Keratinocyte (primary cell): ENCODE measurements around the gene CRTAP. TPM values are rescaled to one million over a fixed set of nuclear protein-coding genes. Genes with fewer than 3 reads are reported as not detected.

Source experiments
- DNase-seq: peaks from one replicate; pipeline ENCODE4 v3.0.0-alpha.2; 2011; ENCODE audit warnings: low read depth, missing footprints, low spot score
- FAIRE-seq: peaks from 2 replicates; lab custom pipeline; 2011; peaks lifted over from hg19 to GRCh38; lab: Jason Lieb, UNC
- H2AFZ ChIP-seq: 2 replicates; pipeline ENCODE4 v1.6.0; 2012; ENCODE audit warnings: low read length, control low read depth, inconsistent platforms; ENCODE audit not compliant: control insufficient read depth
- H3K27ac ChIP-seq: 2 replicates; pipeline ENCODE4 v1.5.1; 2011; ENCODE audit warnings: low read length; ENCODE audit not compliant: control insufficient read depth, insufficient read depth
- H3K27me3 ChIP-seq: 3 replicates; pipeline ENCODE4 v1.6.0; 2011; ENCODE audit warnings: low read length; ENCODE audit not compliant: control insufficient read depth, insufficient read depth; ENCODE audit errors: extremely low read depth
- H3K36me3 ChIP-seq, 2 experiments: 2 replicates in 1 of 2; 3 replicates in 1 of 2; pipeline ENCODE4 v1.5.1; 2011; ENCODE audit warnings: low read length in 2 of 2, mild to moderate bottlenecking in 1 of 2; ENCODE audit not compliant: control insufficient read depth in 2 of 2, insufficient read depth in 2 of 2; ENCODE audit errors: extremely low read depth in 1 of 2
- H3K4me1 ChIP-seq: 3 replicates; pipeline ENCODE4 v1.5.1; 2011; ENCODE audit warnings: low read length; ENCODE audit not compliant: control insufficient read depth, insufficient read depth; ENCODE audit errors: extremely low read depth
- H3K4me2 ChIP-seq: 3 replicates; pipeline ENCODE4 v1.6.0; 2011; ENCODE audit warnings: low read depth, low read length; ENCODE audit not compliant: control insufficient read depth, insufficient read depth; ENCODE audit errors: extremely low read depth
- H3K4me3 ChIP-seq, 3 experiments: fragments of 200-600 bp in 1 of 3; sonication (generic) in 1 of 3; 2 replicates in 2 of 3; 3 replicates in 1 of 3; pipeline ENCODE4 v1.5.1; 2011 to 2016; ENCODE audit warnings: low read length in 3 of 3, mild to moderate bottlenecking in 3 of 3, control low read depth in 2 of 3, inconsistent platforms in 1 of 3, low read depth in 1 of 3, mixed read lengths in 1 of 3, mixed run types in 1 of 3, moderate library complexity in 1 of 3; ENCODE audit not compliant: control insufficient read depth in 2 of 3, insufficient read depth in 2 of 3; ENCODE audit errors: extremely low read depth in 1 of 3
- H3K79me2 ChIP-seq: 2 replicates; pipeline ENCODE4 v1.6.0; 2012; ENCODE audit warnings: low read length; ENCODE audit not compliant: control insufficient read depth, insufficient read depth
- H3K9ac ChIP-seq: 3 replicates; pipeline ENCODE4 v1.6.0; 2011; ENCODE audit warnings: low read length; ENCODE audit not compliant: control insufficient read depth, insufficient read depth; ENCODE audit errors: extremely low read depth
- H3K9me1 ChIP-seq: 3 replicates; pipeline ENCODE4 v1.6.0; 2011; ENCODE audit warnings: low read length; ENCODE audit not compliant: control insufficient read depth, insufficient read depth; ENCODE audit errors: extremely low read depth
- H3K9me3 ChIP-seq: 2 replicates; pipeline ENCODE4 v1.5.1; 2012; ENCODE audit warnings: low read depth, low read length; ENCODE audit not compliant: control insufficient read depth
- H4K20me1 ChIP-seq: 3 replicates; pipeline ENCODE4 v1.6.0; 2011; ENCODE audit warnings: low read length; ENCODE audit not compliant: control insufficient read depth, insufficient read depth; ENCODE audit errors: extremely low read depth
- CTCF ChIP-seq, 3 experiments: IDR thresholded peaks in 1 of 3; conservative IDR thresholded peaks in 1 of 3; optimal IDR thresholded peaks in 1 of 3; 2 replicates in 2 of 3; 3 replicates in 1 of 3; pipeline versions ENCODE3 to v1.5.1; 2011; ENCODE audit warnings: low read length in 3 of 3, mild to moderate bottlenecking in 3 of 3, moderate library complexity in 2 of 3, control low read depth in 1 of 3, inconsistent platforms in 1 of 3; ENCODE audit not compliant: insufficient read depth in 2 of 3; ENCODE audit errors: extremely low read depth in 1 of 3
- EZH2 ChIP-seq: IDR thresholded peaks from one replicate; pipeline ENCODE4 v1.6.1; 2012; ENCODE audit warnings: inconsistent platforms, mild to moderate bottlenecking, low read length, moderate library complexity
- dilution Hi-C: fragments of 300-500 bp; cut with MboI; formaldehyde crosslinking; loops from one replicate; pipeline ENCODE4 v1.7.0; 2020; ENCODE audit warnings: low sequenced_read_pairs; ENCODE audit not compliant: extremely low pct_ligation_motif_present
- polyA plus RNA-seq, 5 experiments: library from polyadenylated mRNA; depleted of rRNA in 3 of 5; stranded (reverse) in 3 of 5; stranded (forward) in 1 of 5; unstranded in 1 of 5; fragments of >200 nt; gene quantifications; 1 replicate in 1 of 5; 2 replicates in 3 of 5; 3 replicates in 1 of 5; pipeline versions ENCODE4 v1.2.1 to v1.2.3, GENCODE V29; 2011 to 2012; ENCODE audit warnings: missing spikeins in 2 of 5, low read depth in 1 of 5, low replicate concordance in 1 of 5

The CRTAP gene
- polyA plus RNA-seq, 1 donor (not counting 4 experiments of a cell fraction or from before 2014, with no cell fraction given) = 170 TPM

- H4K20me1 ChIP-seq = no peaks in the 10 kb centered on the region
- dilution Hi-C loops = no loop called here
- H3K27ac ChIP-seq = no peak overlapping the region
- H3K9me3 ChIP-seq = no peaks in the 10 kb centered on the region
- H3K27me3 ChIP-seq = peaks cover 6% of the 10 kb centered on the region
- FAIRE-seq (no peak), DNase-seq (no peak)
- H3K4me1 ChIP-seq = no peaks in the 10 kb centered on the region
- no peak overlapping the region for H3K4me2 ChIP-seq
- H3K9ac ChIP-seq = no peak overlapping the region
- H3K79me2 ChIP-seq = no peaks in the 10 kb centered on the region
- no peak for TF ChIP-seq EZH2
- TF ChIP-seq CTCF (optimal IDR thresholded peaks at IDR 0.05 in 1 of 3, IDR thresholded peaks at IDR 0.05 in 1 of 3, conservative IDR thresholded peaks at IDR 0.05 in 1 of 3; ENCODE audit: extremely low read depth in 1 of 3, insufficient read depth in 2 of 3, low read length in 3 of 3) = no peak
- no peaks in the 10 kb centered on the region for H3K9me1 ChIP-seq
- no peak overlapping the region for H2AFZ ChIP-seq
- no peak overlapping the region for H3K4me3 ChIP-seq
- H3K36me3 ChIP-seq = no peaks in the 10 kb centered on the region
Observed at GRCh38 chr3:33173672-33174071, 59.9 kb downstream of the CRTAP start.

- H4K20me1 ChIP-seq = no peaks in the 10 kb centered on the region
- H2AFZ ChIP-seq = no peak overlapping the region
- peaks cover 6% of the 10 kb centered on the region for H3K27me3 ChIP-seq
- no peak overlapping the region for H3K4me3 ChIP-seq
- H3K36me3 ChIP-seq = no peaks in the 10 kb centered on the region
- no peak overlapping the region for H3K4me2 ChIP-seq
- DNase-seq (no peak), FAIRE-seq (no peak)
- H3K9me1 ChIP-seq = no peaks in the 10 kb centered on the region
- dilution Hi-C loops = no loop called here
- TF ChIP-seq EZH2 = no peak
- TF ChIP-seq CTCF (optimal IDR thresholded peaks at IDR 0.05 in 1 of 3, IDR thresholded peaks at IDR 0.05 in 1 of 3, conservative IDR thresholded peaks at IDR 0.05 in 1 of 3; ENCODE audit: extremely low read depth in 1 of 3, insufficient read depth in 2 of 3, low read length in 3 of 3) = no peak
- no peak overlapping the region for H3K9ac ChIP-seq
- H3K9me3 ChIP-seq = no peaks in the 10 kb centered on the region
- no peaks in the 10 kb centered on the region for H3K4me1 ChIP-seq
- no peaks in the 10 kb centered on the region for H3K79me2 ChIP-seq
- no peak overlapping the region for H3K27ac ChIP-seq
Observed at GRCh38 chr3:33174095-33174494, 60.3 kb downstream of the CRTAP start.
